Peyer's patch (tissue), 4 donors: Measurements from ENCODE around the gene TMEM63A. TPM values are rescaled to one million over a fixed set of nuclear protein-coding genes. Genes with fewer than 3 reads are reported as not detected.

Experiments used
- total RNA-seq, 4 donors: library from RNA; depleted of rRNA; stranded (reverse); fragments of >200 nt; gene quantifications; one replicate each; pipeline ENCODE4 v1.1.0, GENCODE V29; 2016

TMEM63A gene
- total RNA-seq, 4 donors from 2014 or later, result 77.8 to 339 (median 275) TPM

Other genes starting within 250 kb of the TMEM63A start
- gene ENAH, start 229.3 kb downstream of the TMEM63A start, total RNA-seq, result 10 to 100 TPM in 3 of 4 donors, 1 to 10 TPM in 1; 7.6 to 51.2 (median 16.5) TPM
- gene SRP9, start 104.6 kb downstream of the TMEM63A start, total RNA-seq, result 100 to 1,000 TPM in 3 of 4 donors, 10 to 100 TPM in 1; 67.9 to 153 (median 131) TPM
- gene EPHX1, start 72.3 kb downstream of the TMEM63A start, total RNA-seq, result 100 to 1,000 TPM in 1 of 4 donors, 10 to 100 TPM in 3; 28.9 to 109 (median 59.9) TPM
- gene LEFTY1, start 6.8 kb upstream of the TMEM63A start, total RNA-seq, result 10 to 100 TPM in 1 of 4 donors, 1 to 10 TPM in 3; 1.5 to 15.6 (median 5.6) TPM
- gene PYCR2, start 41.9 kb upstream of the TMEM63A start, total RNA-seq, result 10 to 100 TPM; 31.1 to 46.2 (median 35.5) TPM
- not detected for gene LEFTY2, start 58.8 kb upstream of the TMEM63A start, total RNA-seq
- 10 to 100 TPM; 10.9 to 22.3 (median 15.8) TPM for gene SDE2, start 117.0 kb upstream of the TMEM63A start, total RNA-seq
- gene H3-3A, start 180.3 kb upstream of the TMEM63A start, total RNA-seq, result 100 to 1,000 TPM; 202 to 340 (median 291) TPM